ENCODE data around the gene CELA3A. TPM values are rescaled to one million over a fixed set of nuclear protein-coding genes. Genes with fewer than 3 reads are reported as not detected.

Gene CELA3A
- total RNA-seq, 3 donors from 2014 or later: not detected

- no peaks in the 10 kb centered on the region for H3K4me1 ChIP-seq
- no peaks in the 10 kb centered on the region for H3K9me3 ChIP-seq
- DNase-seq (ENCODE audit: low spot score in 2 of 2): no peak
- no peak for TF ChIP-seq POLR2AphosphoS5 (IDR thresholded peaks at IDR 0.05)
- no peak for TF ChIP-seq POLR2A (IDR thresholded peaks at IDR 0.05)
- TF ChIP-seq CTCF (IDR thresholded peaks at IDR 0.05): no peak
- no peaks in the 10 kb centered on the region for H3K27me3 ChIP-seq
- intact Hi-C loops (cut with DNase I; ENCODE audit: low total_unique reads): no loop called here
- no peaks in the 10 kb centered on the region for H3K36me3 ChIP-seq
- no peak overlapping the region for H3K4me3 ChIP-seq
- H3K27ac ChIP-seq: no peak overlapping the region
Measured at GRCh38 chr1:22021061-22021460, 19.6 kb downstream of the CELA3A start.

GRCh38 chr1:22024485-22025367, 23.3 kb downstream of the CELA3A start:
- Histone ChIP-seq H3K4me1 (no peaks in the 10 kb centered on the region), H3K4me3 (peak overlapping the region; percentile 73 to 99 (median 94)), H3K36me3 (no peaks in the 10 kb centered on the region), H3K27ac (peak overlapping the region; percentile 99 to 100), H3K9me3 (no peaks in the 10 kb centered on the region), H3K27me3 (no peaks in the 10 kb centered on the region)
- intact Hi-C loops (cut with DNase I; ENCODE audit: low total_unique reads): no loop called here
- DNase-seq (ENCODE audit: low spot score in 2 of 2): peak in 1 of 2 donors; percentile 56
- no peak for TF ChIP-seq POLR2AphosphoS5 (IDR thresholded peaks at IDR 0.05)
- no peak for TF ChIP-seq CTCF (IDR thresholded peaks at IDR 0.05)
- TF ChIP-seq POLR2A (IDR thresholded peaks at IDR 0.05): no peak

- Histone ChIP-seq H3K27ac (peak overlapping the region; percentile 99 to 100), H3K27me3 (no peaks in the 10 kb centered on the region), H3K9me3 (no peaks in the 10 kb centered on the region), H3K4me1 (no peaks in the 10 kb centered on the region), H3K4me3 (peak overlapping the region; percentile 73 to 99 (median 94)), H3K36me3 (no peaks in the 10 kb centered on the region)
- intact Hi-C loops (cut with DNase I; ENCODE audit: low total_unique reads): no loop called here
- TF ChIP-seq POLR2AphosphoS5 (IDR thresholded peaks at IDR 0.05): peak; percentile 81 to 97 (median 96)
- TF ChIP-seq POLR2A (IDR thresholded peaks at IDR 0.05): peak; percentile 93
- TF ChIP-seq CTCF (IDR thresholded peaks at IDR 0.05): peak in 1 of 3 donors; percentile 32
- DNase-seq (ENCODE audit: low spot score in 2 of 2): peak; percentile 77 to 86
Measured at GRCh38 chr1:22025368-22026155, 24.1 kb downstream of the CELA3A start.

- Histone ChIP-seq H3K36me3 (no peaks in the 10 kb centered on the region), H3K9me3 (no peaks in the 10 kb centered on the region), H3K4me3 (no peak overlapping the region), H3K27ac (no peak overlapping the region), H3K4me1 (no peaks in the 10 kb centered on the region), H3K27me3 (no peaks in the 10 kb centered on the region)
- intact Hi-C loops (cut with DNase I; ENCODE audit: low total_unique reads): no loop called here
- no peak for DNase-seq (ENCODE audit: low spot score in 2 of 2)
- TF ChIP-seq CTCF (IDR thresholded peaks at IDR 0.05) (no peak), POLR2A (IDR thresholded peaks at IDR 0.05) (no peak), POLR2AphosphoS5 (IDR thresholded peaks at IDR 0.05) (no peak)
Measured at GRCh38 chr1:22026924-22027289, 25.4 kb downstream of the CELA3A start.

- no peak for DNase-seq (ENCODE audit: low spot score in 2 of 2)
- Histone ChIP-seq H3K4me3 (no peak overlapping the region), H3K36me3 (no peaks in the 10 kb centered on the region), H3K27ac (no peak overlapping the region), H3K9me3 (no peaks in the 10 kb centered on the region), H3K4me1 (no peaks in the 10 kb centered on the region), H3K27me3 (no peaks in the 10 kb centered on the region)
- intact Hi-C loops (cut with DNase I; ENCODE audit: low total_unique reads): no loop called here
- TF ChIP-seq POLR2A (IDR thresholded peaks at IDR 0.05): no peak
- TF ChIP-seq POLR2AphosphoS5 (IDR thresholded peaks at IDR 0.05): no peak
- no peak for TF ChIP-seq CTCF (IDR thresholded peaks at IDR 0.05)
Measured at GRCh38 chr1:22030057-22030456, 28.6 kb downstream of the CELA3A start.

Data from breast epithelium (tissue), 4 donors.